NB4 (cell line): ENCODE measurements around the gene MYL3.

Source experiments
- POLR2A ChIP-seq: IDR thresholded peaks from 2 replicates; pipeline ENCODE4 v1.6.1; 2011; ENCODE audit warnings: mild to moderate bottlenecking; ENCODE audit not compliant: insufficient read length; ENCODE audit errors: extremely low read depth
- TF ChIP-seq, protein P1 (sequence below): IDR thresholded peaks from one replicate; pipeline ENCODE4 v1.5.1; 2012; ENCODE audit warnings: low read depth, low read length

DNA sequence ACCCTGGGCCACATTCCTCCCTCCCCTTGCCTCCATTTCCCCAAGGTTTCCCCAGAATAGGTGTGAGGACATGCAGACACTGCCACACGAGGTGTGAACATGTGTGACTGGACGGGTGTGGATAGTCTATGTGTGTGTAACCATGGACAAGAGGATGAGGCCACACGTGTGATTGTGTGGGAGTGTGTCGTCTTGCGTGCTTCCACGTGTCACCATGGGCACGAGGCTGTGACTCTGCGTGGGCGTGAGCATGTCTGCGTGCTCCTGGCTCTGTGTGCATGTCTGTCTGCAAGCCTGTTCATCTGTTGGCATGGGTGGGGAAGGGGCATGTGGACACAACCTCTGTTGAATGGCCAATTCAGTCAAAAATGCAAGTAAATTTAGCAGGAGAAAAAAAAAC, 6.2 kb upstream of the MYL3 start:
- TF ChIP-seq, protein P1, sequence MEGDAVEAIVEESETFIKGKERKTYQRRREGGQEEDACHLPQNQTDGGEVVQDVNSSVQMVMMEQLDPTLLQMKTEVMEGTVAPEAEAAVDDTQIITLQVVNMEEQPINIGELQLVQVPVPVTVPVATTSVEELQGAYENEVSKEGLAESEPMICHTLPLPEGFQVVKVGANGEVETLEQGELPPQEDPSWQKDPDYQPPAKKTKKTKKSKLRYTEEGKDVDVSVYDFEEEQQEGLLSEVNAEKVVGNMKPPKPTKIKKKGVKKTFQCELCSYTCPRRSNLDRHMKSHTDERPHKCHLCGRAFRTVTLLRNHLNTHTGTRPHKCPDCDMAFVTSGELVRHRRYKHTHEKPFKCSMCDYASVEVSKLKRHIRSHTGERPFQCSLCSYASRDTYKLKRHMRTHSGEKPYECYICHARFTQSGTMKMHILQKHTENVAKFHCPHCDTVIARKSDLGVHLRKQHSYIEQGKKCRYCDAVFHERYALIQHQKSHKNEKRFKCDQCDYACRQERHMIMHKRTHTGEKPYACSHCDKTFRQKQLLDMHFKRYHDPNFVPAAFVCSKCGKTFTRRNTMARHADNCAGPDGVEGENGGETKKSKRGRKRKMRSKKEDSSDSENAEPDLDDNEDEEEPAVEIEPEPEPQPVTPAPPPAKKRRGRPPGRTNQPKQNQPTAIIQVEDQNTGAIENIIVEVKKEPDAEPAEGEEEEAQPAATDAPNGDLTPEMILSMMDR, result no peak
- no peak for TF ChIP-seq POLR2A
